ENCODE measurements around the gene GPATCH8. TPM values are rescaled to one million over a fixed set of nuclear protein-coding genes. Genes with fewer than 3 reads are reported as not detected.

GPATCH8 gene
- total RNA-seq, 2 donors from 2014 or later: 21.3 to 26.4 TPM

GRCh38 chr17:44502598-44503146 lies 534 bp downstream of the GPATCH8 start:
- peak overlapping the region; percentile 87 to 97 for H3K4me3 ChIP-seq
- TF ChIP-seq, protein P1, sequence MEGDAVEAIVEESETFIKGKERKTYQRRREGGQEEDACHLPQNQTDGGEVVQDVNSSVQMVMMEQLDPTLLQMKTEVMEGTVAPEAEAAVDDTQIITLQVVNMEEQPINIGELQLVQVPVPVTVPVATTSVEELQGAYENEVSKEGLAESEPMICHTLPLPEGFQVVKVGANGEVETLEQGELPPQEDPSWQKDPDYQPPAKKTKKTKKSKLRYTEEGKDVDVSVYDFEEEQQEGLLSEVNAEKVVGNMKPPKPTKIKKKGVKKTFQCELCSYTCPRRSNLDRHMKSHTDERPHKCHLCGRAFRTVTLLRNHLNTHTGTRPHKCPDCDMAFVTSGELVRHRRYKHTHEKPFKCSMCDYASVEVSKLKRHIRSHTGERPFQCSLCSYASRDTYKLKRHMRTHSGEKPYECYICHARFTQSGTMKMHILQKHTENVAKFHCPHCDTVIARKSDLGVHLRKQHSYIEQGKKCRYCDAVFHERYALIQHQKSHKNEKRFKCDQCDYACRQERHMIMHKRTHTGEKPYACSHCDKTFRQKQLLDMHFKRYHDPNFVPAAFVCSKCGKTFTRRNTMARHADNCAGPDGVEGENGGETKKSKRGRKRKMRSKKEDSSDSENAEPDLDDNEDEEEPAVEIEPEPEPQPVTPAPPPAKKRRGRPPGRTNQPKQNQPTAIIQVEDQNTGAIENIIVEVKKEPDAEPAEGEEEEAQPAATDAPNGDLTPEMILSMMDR (IDR thresholded peaks at IDR 0.05): no peak
- H3K27ac ChIP-seq: peak overlapping the region; percentile 93 to 97
- H3K36me3 ChIP-seq: no peaks in the 10 kb centered on the region
- H3K27me3 ChIP-seq: no peaks in the 10 kb centered on the region
- H3K4me1 ChIP-seq: peaks cover 0 to 54% of the 10 kb centered on the region in 2 donors
- DNase-seq (ENCODE audit: low spot score): no peak
- H3K9me3 ChIP-seq: no peaks in the 10 kb centered on the region

GRCh38 chr17:44501866-44502375 lies 1.3 kb downstream of the GPATCH8 start:
- no peaks in the 10 kb centered on the region for H3K36me3 ChIP-seq
- DNase-seq (ENCODE audit: low spot score): no peak
- TF ChIP-seq, protein P1 (IDR thresholded peaks at IDR 0.05): no peak
- peaks cover 0 to 59% of the 10 kb centered on the region in 2 donors for H3K4me1 ChIP-seq
- H3K4me3 ChIP-seq: peak overlapping the region; percentile 87 to 97
- H3K27ac ChIP-seq: peak overlapping the region; percentile 93 to 97
- H3K9me3 ChIP-seq: no peaks in the 10 kb centered on the region
- H3K27me3 ChIP-seq: no peaks in the 10 kb centered on the region

DNA sequence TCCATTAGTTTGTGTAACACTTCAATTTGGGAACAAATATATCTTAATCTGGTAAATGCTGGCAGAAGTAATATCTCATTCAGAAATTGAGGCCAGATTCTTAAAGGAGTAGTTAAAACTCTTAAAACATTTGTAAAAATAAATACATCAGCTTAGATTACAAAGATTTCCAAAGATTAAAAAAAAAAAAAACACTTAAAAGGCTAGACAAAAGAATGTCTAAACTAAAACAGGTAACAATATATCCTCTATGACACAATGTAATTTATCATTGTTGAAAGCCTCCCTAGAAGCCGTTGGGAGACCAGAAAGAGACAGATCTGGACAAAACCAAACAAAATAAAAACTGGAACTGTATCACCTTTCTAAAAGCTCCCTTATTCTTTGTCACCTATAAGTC lies 3.5 kb downstream of the GPATCH8 start:
- Histone ChIP-seq H3K36me3 (no peaks in the 10 kb centered on the region), H3K27ac (no peak overlapping the region), H3K4me1 (peaks cover 0 to 59% of the 10 kb centered on the region in 2 donors), H3K27me3 (no peaks in the 10 kb centered on the region), H3K4me3 (no peak overlapping the region), H3K9me3 (no peaks in the 10 kb centered on the region)
- DNase-seq (ENCODE audit: low spot score): no peak
- TF ChIP-seq, protein P1 (IDR thresholded peaks at IDR 0.05): no peak

DNA sequence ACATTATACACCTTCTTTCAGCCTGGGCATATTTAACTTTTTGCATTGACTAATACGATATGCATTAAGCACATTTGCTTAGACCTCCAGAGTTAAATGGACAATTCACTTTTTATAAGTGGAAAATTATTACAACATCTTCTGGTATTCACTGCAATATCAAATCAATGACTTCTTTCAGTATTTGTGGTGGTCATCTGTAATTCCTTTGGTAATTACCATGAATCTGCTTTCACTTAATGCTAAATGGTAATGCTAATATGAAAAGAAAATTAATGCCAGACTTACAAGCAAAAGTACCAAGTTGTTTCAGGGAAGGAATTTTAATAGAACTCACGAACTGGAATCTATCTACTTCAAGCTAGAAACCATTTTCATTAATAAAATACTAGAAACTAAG lies 6.4 kb downstream of the GPATCH8 start:
- DNase-seq (ENCODE audit: low spot score): no peak
- Histone ChIP-seq H3K9me3 (no peaks in the 10 kb centered on the region), H3K36me3 (no peaks in the 10 kb centered on the region), H3K27ac (no peak overlapping the region), H3K4me3 (no peak overlapping the region), H3K4me1 (peaks cover 0 to 47% of the 10 kb centered on the region in 2 donors), H3K27me3 (no peaks in the 10 kb centered on the region)
- TF ChIP-seq, protein P1 (IDR thresholded peaks at IDR 0.05): no peak

- no peak overlapping the region for H3K4me3 ChIP-seq
- no peaks in the 10 kb centered on the region for H3K9me3 ChIP-seq
- no peaks in the 10 kb centered on the region for H3K27me3 ChIP-seq
- no peak overlapping the region for H3K27ac ChIP-seq
- no peaks in the 10 kb centered on the region for H3K36me3 ChIP-seq
- TF ChIP-seq, protein P1 (IDR thresholded peaks at IDR 0.05): no peak
- DNase-seq (ENCODE audit: low spot score): no peak
- peaks cover 0 to 14% of the 10 kb centered on the region in 2 donors for H3K4me1 ChIP-seq
Measured at GRCh38 chr17:44493339-44493738, 9.9 kb downstream of the GPATCH8 start.

All from right atrium auricular region (tissue), 2 donors.